GM18499 (cell line): ENCODE data around the gene ANO10.
"Not testable (repeated sequence)": the region's sequence is repeated elsewhere in the genome, so short reads cannot be mapped to it uniquely, and the experiment has no call there.

Experiments used
- ATAC-seq: cut with Tn5 transposase; IDR thresholded peaks from one replicate; pipeline ENCODE4 v1.9.1; 2021; ENCODE audit warnings: moderate number of reproducible peaks; ENCODE audit not compliant: insufficient read depth, unreplicated experiment

Gene ANO10

DNA sequence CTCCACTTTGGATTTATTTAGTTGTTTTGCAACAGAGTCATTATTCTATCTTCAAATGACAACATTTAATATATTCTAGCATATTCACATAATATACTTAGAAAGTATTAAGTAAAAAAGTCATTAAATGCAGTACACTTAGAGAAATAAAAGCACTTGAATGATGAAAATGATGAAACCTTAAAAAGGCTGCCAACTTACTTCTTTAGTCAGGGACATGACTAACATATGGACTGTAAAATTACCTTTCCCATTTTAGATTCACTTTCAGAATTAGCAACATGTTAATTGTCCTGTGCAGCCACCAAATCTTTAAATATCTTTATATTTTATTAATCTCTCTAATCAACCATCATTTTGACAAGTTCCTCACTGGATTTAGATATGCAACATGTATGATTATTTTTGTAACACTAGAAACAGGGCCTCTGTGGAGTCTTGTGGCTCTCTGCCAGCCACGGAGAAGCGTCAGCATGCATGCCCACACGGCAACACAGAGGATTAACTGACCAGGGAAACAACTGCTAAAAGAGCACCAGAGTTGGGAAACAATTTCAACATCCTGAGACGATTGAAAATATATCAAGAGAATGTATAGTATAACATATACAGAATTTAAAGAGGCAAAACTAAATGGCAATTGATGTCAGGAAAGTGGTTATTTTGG is 95.7 kb downstream of the ANO10 start:
- ATAC-seq = no peak

DNA sequence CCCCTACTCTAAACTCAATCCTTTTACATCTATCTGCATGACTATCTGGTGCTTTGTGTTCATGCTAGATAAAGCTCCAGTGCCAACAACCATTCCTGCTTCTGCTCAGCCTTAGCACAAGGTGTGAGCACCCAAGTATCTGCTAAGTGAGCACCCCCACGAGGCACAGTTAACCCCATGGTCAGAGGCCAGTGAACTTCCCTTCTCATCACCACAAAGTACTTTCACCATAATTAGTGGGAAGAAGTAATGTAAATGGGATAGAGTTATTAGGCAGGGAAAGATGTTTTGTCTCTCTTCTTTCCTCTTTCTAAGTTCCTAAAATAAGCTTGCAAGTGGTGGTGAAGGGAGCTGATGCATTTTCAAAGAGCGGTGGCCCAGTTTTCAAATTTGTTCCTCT is 96.4 kb downstream of the ANO10 start:
- no peak for ATAC-seq

DNA sequence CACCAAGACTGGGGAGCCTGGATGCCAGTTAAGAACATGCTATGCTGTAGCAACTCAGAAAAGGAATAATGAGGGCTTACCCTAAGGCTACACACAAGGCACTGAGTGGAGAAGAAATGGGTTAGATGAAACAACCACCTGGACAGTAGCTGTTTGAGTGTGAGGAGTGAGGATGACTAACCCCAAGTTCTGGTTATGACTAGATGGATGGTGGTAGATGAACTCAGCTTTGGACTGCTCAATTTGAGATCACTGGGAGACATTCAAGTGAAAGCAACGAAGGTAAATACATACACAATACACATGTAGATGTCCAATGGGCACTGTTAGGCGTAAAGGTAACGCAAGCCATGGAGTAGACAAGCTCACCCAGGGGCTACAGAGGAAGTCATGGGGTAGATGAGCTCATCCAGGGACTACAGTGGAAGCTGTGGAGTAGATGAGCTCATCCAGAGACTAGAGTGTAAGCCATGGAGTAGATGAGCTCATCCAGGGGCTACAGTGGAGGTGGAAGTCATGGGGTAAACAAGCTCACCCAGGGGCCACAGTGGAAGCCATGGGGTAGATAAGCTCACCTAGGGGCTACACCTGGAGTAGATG is 98.3 kb downstream of the ANO10 start:
- peak; percentile 87 for ATAC-seq

DNA sequence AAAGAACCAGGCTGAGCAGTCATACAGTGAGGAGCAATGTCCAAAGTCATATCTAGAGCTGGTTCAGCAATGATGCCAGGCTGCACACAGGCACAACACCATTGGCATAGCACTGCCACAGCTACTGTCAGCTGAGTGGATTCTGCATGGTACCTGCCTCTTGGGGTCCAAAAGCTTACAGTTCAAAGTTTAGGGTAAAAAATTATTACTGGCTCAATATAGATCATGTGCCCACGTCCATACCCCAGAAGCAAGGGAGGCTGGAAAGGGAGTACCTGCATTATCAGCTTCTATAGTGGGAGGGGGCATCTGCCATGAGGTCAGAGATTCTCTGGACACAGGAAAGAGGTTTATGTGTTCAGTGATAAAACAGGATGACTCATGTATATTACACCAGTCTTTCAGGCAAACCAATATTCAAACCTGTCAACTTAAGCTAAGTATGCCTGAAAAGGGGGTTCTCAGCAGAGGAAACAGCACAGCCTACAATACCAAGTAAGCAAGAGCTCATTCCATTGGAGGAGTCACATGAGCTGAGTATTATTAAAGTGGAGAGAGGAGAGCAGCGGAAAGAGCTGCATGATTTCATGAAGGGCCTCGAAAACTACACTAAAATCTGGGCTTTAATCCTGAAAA is 99.0 kb downstream of the ANO10 start:
- ATAC-seq = no peak

DNA sequence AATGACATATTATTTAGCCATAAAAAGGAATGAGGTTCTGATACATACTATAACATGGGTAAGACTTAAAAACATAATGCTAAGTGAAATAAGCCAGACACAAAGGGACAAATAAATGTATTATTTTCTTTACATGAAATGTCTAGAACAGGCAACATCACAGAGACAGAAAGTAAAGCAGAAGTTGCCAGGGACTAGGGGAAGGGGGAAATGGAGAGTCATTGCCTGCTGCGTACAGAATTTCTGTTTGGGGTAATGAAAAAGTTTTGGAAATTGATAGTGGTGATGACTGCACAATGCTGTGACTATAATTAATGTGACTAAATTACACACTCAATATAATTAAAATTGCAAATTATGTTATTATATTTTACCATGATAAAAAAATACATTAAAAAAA is 99.9 kb downstream of the ANO10 start:
- ATAC-seq = no peak

DNA sequence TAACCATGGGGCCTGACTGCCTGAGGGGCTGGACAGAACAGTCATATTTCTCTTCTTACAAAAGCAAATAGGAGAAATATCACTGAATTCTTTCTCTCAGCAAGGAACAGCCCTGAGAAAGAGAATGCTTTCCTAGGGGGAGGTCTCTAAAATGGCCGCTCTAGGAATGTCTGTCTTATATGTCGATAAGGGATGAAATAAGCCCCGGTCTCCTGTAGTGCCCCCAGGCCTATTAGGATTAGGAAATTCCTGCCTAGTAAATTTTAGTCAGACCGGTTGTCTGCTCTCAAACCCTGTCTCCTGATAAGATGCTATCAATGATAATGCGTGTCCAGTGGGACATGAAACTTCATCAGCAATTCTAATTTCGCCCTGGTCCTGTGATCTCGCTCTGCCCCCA is 103.3 kb downstream of the ANO10 start:
- ATAC-seq = not testable (repeated sequence)

DNA sequence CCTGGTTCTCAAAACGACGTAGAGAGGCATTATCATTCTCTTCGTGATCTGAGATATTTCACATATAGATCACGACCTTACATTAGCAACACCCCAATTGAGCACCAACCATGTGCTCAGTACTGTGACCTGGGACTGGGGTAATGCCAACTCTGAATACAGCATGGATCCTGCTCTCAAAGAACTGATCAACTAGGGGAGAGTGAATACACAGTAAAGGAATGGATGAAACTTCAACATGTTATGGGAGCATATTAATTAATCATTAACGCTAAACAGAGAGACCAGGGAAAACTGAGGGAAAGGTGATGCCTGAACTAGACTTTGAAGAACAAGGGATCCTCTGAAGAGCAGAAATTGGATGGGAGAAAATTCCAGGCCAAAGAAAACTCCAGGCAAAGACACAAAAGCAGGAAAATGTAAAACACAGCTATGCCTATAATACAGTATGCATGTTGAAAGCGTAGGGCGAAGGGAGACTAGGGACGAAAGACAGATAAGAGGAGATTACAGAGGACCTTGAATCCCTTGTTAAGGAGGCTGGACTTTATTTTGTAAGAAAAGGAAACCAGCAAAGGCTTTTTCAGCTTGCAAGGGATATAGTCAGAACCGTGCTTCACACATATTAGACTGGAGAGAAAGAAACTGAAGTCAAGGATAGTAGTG is 105.7 kb downstream of the ANO10 start:
- ATAC-seq = no peak

DNA sequence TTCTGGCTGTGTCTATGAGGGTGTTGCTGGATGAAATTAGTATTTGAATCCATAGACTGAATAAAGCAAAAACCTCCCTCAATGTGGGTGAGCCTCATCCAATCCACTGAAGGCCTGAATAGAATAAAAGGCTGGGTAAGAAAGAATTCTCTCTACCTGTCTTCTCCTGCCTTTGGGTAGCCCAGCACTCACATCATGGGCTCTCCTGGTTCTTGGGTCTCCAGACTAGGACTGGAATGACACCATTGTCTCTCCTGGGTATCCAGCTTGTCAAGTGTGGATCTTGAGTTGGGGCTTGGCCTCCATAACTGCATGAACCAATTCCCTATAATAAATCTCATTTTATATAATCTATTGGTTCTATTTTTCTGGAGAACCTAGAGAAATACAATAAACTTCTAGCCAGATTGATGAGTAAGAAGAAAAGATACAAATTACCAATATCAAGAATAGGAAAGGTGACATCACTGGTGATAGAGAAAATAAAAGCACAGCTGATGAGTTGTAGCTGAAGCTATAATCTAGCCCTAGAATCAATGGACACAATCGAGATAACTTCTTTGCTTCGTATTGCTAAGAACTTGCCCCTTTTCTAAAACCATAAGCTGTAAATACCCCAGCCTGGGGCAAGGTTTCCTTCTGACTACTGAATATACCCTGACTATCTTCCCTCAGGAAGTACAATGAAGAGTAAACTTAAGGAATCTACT is 106.4 kb downstream of the ANO10 start:
- ATAC-seq = no peak

DNA sequence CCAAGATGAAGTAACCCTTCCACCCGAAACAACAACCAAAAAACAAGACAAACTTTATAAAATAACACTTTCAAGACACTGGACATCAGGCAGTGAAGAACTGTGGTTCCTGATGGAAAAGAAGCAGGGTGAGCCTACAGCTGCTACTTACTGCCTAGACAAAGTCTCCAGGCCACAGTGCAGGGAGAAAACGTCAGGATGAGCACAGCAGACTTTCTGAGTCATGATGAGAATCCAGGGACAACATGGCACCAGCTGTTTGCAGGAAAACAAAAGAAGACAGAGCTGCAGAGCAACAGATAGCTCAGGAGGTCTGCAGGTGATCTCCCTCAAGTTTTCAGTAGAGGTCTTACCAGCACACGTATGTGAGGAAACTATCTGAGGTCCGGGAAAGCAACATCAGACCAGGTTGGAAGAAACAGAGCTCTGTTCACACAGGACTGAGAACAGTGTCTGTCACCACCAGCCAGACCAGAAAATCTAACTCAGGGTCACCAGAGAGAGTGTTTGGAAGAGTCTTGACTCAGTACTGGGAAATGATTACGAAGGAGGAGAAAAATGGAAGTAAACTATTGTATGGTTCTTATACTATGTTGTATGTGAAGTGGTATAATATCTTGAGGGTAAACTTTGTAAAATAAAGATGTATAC is 108.9 kb downstream of the ANO10 start:
- ATAC-seq = no peak

DNA sequence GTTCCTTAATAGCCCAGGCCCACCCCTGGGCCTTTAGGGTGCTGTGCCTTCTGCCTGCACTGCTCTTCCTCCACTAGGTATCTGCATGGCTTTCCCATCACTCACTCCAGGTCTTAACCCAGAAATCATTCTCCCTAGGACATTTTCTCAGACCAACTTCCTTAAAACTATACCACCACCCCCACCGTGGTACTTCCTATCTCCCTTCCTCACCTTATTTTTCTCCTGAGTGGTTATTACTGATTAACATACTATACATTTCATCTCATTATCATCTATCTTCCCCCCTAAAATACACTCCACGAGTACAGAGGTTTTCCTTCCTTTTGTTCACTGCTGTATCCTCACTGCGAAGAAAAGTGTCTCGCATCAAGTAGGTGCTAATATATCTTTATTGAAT is 115.2 kb downstream of the ANO10 start:
- ATAC-seq = no peak

DNA sequence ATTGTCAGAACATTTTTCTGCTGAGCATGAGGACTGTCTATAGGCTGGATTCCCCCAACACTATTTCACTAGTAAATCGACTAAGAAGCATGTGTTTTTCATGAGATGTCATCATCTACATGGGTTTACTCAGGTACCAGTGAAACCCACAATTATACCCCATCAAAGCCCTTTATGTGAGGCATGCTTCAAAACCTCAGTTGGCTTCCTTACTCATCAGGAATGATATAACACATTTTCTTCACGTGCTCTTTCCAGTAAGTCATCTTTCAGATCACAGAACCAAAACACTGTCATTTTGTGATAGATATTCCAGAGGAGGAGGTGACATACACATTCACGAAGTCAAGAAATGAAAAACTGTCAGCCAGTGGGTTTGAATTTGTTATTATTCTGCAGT is 116.5 kb downstream of the ANO10 start:
- no peak for ATAC-seq

DNA sequence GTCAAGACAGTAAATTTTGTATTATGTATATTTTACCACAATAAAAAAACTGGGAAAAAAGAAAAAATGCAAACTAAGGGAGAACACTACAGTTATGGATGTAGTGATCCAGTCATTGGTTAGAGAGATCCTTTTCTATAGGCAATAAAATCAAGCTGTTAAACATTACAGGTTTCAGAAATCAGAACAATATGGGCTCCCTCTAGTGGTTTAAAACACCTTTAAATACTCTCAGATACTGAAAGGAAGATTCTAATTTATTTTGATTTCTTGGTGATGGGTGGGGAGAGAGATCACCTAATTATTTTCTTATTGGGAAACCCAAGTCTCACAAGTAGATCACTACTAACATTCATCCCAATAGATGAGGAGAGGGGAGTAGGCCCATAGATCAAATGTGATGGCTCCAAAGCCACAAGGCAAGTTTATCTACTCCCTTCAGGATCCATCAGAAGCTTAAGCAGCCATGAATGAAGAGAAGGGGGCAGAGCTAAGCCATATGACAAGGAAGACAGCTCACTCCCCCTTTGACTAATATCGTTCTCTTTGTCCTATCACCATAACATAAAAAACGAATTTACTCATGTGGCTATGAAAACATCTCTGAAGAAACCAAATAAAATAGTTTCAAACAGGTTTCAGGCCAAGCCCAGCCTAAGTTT is 118.6 kb downstream of the ANO10 start:
- ATAC-seq = no peak

DNA sequence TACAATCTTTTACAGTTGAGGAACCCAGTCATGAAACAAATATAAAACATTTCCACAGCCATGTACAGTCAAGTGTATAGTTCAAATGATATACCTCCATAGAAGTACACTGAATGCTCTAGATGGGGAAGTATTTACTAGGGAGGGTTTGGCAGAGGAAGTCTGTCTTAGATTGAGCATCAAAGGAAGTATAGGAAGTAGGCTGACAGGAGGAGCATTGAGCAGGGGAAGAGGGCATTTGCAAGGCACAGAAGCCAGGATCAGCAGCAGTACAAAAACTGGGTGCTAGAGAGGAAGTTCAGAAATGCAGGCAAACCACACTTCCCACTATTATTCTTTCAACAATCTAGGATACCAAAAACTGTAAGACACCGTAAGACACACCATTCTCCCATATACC is 122.6 kb downstream of the ANO10 start:
- no peak for ATAC-seq

DNA sequence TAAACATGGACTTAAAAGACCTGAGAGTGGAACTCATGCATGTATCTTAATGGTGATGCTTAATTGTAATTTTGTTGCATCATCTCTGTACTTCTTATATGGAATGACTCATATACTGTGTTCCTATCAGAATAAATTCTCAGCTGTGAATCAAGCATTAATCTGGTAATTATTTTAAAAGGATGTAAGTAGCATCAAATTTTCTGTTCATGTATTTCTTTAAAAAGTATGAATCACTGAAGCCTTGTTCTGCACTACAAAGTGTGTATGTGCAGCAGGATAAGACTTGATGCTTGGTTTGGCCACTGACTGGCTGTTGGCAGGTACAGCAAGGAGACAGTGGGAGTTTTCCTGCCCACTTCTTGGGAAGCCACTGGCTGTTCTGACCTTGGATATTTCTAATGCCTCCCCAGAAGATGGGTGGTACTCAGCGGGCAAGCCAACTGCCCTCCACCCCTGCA is 123.9 kb downstream of the ANO10 start:
- ATAC-seq = no peak

DNA sequence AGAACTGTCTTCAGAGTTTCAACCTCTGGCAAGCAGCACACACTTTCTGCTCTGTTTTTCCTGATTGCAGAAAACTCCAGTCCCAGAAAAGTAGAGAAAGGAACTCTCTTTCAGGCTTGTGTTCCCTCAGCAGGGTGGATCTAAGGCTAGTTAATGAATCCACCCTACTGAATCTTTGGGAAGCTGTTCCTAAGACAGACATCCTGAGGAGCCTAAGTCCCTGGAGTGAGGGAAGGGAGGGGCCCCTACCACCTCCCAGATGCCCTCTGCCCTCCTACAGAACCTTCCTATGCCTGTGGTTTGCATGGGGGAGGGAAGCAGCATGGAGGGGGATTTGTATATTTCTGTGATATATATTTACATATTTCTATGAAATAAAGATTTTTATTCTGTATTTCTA is 124.4 kb downstream of the ANO10 start:
- ATAC-seq = no peak

DNA sequence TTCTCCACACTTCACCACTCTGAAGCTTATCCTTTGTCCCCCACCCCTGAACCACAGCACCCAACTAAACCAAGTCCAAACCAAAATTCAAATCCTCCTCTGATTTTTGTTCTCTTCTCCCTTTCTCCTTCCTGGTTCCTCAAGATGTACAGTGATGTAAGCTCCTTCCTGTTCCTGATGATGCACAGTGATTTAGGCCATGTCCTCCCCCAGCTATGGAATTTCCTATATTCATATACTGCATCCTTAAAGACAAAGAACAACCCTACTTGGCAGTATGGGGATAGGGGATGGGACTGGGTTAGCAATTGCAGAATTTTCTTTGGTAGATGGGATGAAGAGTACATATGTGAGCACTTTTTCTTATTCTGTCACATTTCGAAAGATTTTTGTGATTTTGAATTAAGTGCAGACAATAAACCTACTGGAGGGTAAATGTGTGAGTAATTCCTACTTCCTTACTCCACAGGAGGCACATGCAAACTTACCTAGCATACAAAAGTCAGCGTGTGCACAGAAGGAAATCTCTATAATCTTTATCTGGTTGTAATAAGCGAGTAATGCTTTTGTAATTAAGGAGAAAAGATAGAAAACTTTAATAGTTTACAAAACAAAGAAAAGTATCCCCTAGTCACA is 125.0 kb downstream of the ANO10 start:
- ATAC-seq = no peak

DNA sequence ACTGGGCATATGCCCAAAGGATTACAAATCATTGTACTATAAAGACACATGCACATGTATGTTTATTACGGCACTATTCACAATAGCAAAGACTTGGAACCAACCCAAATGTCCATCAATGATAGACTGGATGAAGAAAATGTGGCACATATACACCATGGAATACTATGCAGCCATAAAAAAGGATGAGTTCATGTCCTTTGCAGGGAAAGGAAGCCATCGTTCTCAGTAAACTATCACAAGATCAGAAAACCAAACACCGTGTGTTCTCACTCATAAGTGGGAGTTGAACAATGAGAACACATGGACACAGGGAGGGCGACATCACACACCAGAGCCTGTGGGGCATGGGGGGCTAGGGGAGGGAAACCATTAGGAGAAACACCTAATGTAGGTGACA is 128.9 kb downstream of the ANO10 start:
- ATAC-seq = not testable (repeated sequence)

DNA sequence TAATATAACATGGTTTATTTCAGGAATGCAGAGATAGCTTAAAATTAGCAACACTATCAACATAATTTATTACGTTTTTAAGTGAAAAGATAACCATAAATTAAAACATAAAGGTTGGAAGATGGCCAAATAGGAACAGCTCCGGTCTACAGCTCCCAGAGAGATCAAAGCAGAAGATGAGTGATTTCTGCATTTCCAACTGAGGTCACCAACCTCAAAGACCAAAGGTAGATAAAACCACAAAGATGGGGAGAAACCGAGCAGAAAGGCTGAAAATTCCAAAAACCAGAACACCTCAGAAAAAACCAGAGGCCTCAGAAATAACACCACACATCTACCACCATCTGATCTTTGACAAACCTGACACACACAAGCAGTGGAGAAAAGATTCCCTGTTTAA is 130.0 kb downstream of the ANO10 start:
- not testable (repeated sequence) for ATAC-seq

DNA sequence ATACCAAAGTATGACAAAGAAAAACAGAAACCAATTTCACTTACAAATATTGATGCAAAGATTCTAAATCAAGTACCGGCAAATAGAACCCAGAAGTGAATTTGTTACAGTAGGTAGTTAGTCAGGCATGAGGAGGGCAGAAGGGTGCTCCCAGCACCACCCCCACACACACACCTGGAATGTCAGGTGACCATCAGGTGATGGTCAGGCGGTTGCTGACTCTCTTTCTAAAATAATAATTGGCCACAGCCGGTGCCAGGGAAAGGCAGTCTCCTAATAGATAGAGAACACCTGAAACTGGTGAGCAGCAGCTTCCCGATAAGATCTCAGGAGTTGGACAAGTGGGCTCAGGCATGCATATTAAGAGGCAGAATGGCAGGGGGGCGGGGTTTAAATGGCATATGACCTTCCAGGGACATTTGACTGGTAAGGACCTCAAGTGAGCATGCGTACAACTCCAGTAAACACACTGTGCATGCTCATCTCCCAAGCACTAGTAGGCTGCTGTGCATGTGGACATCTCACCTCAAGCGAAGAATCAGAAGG is 131.1 kb downstream of the ANO10 start:
- ATAC-seq = no peak
